Esophagus (tissue), 2 donors: ENCODE data around the gene HNRNPM. TPM values are rescaled to one million over a fixed set of nuclear protein-coding genes. Genes with fewer than 3 reads are reported as not detected.

Experiments used
- H3K27ac ChIP-seq, 2 donors: one replicate each; pipeline ENCODE4 v1.5.1; 2013; ENCODE audit warnings: low read depth in 2 of 2, mild to moderate bottlenecking in 2 of 2, inconsistent platforms in 1 of 2, low read length in 1 of 2, moderate library complexity in 1 of 2
- H3K27me3 ChIP-seq, 2 donors: one replicate each; pipeline ENCODE4 v1.6.1; 2013; ENCODE audit warnings: low read length in 2 of 2, control low read depth in 1 of 2, mild to moderate bottlenecking in 1 of 2; ENCODE audit not compliant: insufficient read depth in 2 of 2, control insufficient read depth in 1 of 2
- H3K36me3 ChIP-seq, 2 donors: one replicate each; pipeline ENCODE4 v1.6.1; 2013; ENCODE audit warnings: low read length in 1 of 2; ENCODE audit not compliant: control insufficient read depth in 2 of 2, insufficient read depth in 2 of 2
- H3K4me1 ChIP-seq, 2 donors: one replicate each; pipeline ENCODE4 v1.6.1; 2013; ENCODE audit warnings: low read length in 1 of 2; ENCODE audit not compliant: control insufficient read depth in 2 of 2, insufficient read depth in 2 of 2
- H3K4me3 ChIP-seq, 2 donors: one replicate each; pipeline ENCODE4 v1.5.1; 2013; ENCODE audit warnings: low read length in 2 of 2, mild to moderate bottlenecking in 2 of 2, low read depth in 1 of 2, moderate library complexity in 1 of 2
- H3K9me3 ChIP-seq, 2 donors: one replicate each; pipeline ENCODE4 v1.6.1; 2013; ENCODE audit warnings: mild to moderate bottlenecking in 2 of 2, low read depth in 1 of 2, low read length in 1 of 2, moderate library complexity in 1 of 2; ENCODE audit not compliant: control insufficient read depth in 2 of 2, insufficient read depth in 1 of 2
- WGBS, 2 donors: extraction: QIAGEN DNeasy Blood & Tissue Kit; methylation state at CpG; one replicate each; pipeline ENCODE4 v1.1.7; 2013; 5-methylcytosine and 5-hydroxymethylcytosine counted together
- polyA plus RNA-seq, 2 donors: library from polyadenylated mRNA; stranded (reverse); fragments of 200-250 nt; gene quantifications; one replicate each; pipeline ENCODE4 v1.2.3, GENCODE V29; 2013
- donor health status: healthy with polysubstance abuse.
- donor health status: Bipolar disorder and iron deficiency.

Gene HNRNPM
- polyA plus RNA-seq, 2 donors: 49.9 to 134 TPM

DNA sequence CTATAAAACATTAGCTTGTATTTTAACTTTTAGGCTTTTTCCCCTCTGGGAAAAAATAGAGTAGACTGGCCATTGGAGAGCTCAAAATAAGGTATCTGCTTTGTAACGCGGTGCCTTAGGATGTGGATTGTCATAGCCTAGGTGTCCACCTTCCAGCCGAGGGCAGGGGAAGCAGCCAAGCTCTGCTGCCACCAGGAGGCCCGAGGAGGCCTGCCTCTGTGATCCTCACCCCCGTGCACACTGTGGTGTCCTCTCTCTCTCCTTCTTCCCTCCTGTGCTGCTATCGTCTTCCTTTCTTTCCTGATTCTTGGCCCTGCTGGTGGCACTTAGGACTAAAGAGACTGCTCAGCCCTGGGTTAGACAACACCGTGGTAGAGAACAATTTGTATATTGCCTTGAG lies 11.3 kb downstream of the HNRNPM start:
- Histone ChIP-seq H3K27me3 (no peaks in the 10 kb centered on the region), H3K9me3 (no peaks in the 10 kb centered on the region), H3K4me1 (peaks cover 3 to 19% of the 10 kb centered on the region in 2 donors), H3K4me3 (no peak overlapping the region), H3K36me3 (peaks cover 7 to 10% of the 10 kb centered on the region in 2 donors), H3K27ac (peak overlapping the region in 1 of 2 donors; percentile 1)
- 60 to 67% methylated on average over 7 of the region's 7 CpGs for WGBS, 2 donors

DNA sequence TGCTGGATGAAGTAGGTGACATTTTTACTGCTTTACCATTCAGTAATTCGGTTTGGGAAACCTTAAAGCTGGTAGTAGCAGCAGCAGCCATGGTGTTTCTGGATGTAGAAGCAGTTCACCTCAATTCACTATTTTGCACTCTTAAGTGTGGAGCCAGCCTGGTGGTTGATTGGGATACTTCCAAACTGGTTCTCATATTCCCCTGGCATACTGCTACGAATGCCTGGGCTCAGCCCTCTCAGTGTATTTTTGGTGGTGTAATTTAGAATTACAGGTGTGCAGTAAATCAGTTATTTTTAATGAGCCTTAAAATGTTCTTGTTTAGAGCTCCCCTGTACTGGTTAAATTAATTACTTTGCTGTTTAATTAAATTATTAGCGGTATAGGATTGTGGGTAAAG lies 12.4 kb downstream of the HNRNPM start:
- Histone ChIP-seq H3K9me3 (no peaks in the 10 kb centered on the region), H3K36me3 (peaks cover 7 to 10% of the 10 kb centered on the region in 2 donors), H3K4me1 (peaks cover 3 to 16% of the 10 kb centered on the region in 2 donors), H3K27me3 (no peaks in the 10 kb centered on the region), H3K27ac (no peak overlapping the region), H3K4me3 (no peak overlapping the region)
- 71 to 74% methylated on average over 3 of the region's 3 CpGs for WGBS, 2 donors

DNA sequence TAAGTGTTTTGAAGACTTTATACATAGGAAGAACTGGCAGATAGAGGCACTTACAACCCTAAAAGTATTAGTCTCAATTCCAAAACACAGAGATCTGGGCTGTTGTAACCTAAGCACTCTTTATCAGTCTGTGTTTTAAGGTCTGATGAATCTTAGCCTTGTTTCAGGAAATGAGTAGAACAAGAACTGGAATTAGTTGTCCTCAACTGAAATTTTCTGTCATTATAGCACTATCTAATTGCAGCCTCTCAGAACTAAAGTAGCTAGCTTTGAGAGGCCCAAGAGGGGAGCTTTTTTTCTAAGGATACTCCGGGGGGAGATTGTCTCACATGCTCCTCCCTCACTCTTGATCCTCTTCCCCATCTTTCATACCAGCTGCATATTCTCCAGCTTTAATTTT lies 13.1 kb downstream of the HNRNPM start:
- Histone ChIP-seq H3K4me3 (no peak overlapping the region), H3K27ac (no peak overlapping the region), H3K36me3 (peaks cover 3 to 12% of the 10 kb centered on the region in 2 donors), H3K9me3 (no peaks in the 10 kb centered on the region), H3K27me3 (no peaks in the 10 kb centered on the region), H3K4me1 (peaks cover under 1 to 11% of the 10 kb centered on the region in 2 donors)
- 42 to 56% methylated on average over 1 of the region's 1 CpG for WGBS, 2 donors

DNA sequence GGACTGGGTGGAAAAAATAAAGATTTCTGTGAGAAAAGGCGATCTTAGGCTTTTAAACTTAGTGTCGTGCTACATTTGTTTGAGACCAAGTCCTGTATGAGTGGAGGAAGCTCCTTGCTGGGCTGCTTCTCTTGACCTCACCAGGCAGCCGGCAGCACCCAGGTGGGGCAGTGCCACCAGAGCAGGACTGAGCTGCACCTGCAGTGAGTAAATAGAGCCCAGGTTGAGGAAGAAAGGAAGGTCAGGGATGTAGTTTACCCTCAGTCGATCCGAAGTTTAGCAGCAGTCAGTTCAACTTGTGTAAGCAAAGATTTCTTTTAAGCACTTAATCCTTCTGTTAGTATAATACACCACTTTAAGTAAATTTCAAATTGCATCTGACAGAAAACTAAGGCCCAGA lies 13.6 kb downstream of the HNRNPM start:
- no peak overlapping the region for H3K4me3 ChIP-seq
- peaks cover 3 to 12% of the 10 kb centered on the region in 2 donors for H3K36me3 ChIP-seq
- peaks cover 0 to 11% of the 10 kb centered on the region in 2 donors for H3K4me1 ChIP-seq
- H3K9me3 ChIP-seq: no peaks in the 10 kb centered on the region
- H3K27me3 ChIP-seq: no peaks in the 10 kb centered on the region
- WGBS, 2 donors: 35 to 44% methylated on average over 5 of the region's 5 CpGs
- H3K27ac ChIP-seq: peak overlapping the region in 1 of 2 donors; percentile 55

DNA sequence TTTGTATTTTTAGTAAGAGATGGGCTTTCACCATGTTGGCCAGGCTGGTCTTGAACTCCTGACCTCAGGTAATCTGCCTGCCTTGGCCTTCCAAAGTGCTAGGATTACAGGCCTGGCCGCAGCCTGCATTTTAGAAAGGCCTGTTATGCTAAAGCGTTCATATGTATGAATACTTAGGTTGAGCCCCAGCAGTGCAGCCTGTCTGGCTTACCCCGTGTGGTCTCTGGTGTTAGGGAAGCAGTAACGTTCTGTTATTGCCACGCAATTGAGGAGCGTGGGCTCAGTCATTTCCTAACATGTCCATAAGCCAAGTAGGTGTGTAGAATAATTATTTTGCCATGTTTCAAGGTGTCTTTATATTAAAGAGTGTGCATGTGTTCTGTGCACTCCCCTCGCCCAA lies 14.3 kb downstream of the HNRNPM start:
- Histone ChIP-seq H3K9me3 (no peaks in the 10 kb centered on the region), H3K4me3 (no peak overlapping the region), H3K27me3 (no peaks in the 10 kb centered on the region), H3K36me3 (peaks cover 6 to 15% of the 10 kb centered on the region in 2 donors), H3K27ac (no peak overlapping the region), H3K4me1 (peaks cover 0 to 11% of the 10 kb centered on the region in 2 donors)
- WGBS, 2 donors: 61 to 71% methylated on average over 7 of the region's 7 CpGs

DNA sequence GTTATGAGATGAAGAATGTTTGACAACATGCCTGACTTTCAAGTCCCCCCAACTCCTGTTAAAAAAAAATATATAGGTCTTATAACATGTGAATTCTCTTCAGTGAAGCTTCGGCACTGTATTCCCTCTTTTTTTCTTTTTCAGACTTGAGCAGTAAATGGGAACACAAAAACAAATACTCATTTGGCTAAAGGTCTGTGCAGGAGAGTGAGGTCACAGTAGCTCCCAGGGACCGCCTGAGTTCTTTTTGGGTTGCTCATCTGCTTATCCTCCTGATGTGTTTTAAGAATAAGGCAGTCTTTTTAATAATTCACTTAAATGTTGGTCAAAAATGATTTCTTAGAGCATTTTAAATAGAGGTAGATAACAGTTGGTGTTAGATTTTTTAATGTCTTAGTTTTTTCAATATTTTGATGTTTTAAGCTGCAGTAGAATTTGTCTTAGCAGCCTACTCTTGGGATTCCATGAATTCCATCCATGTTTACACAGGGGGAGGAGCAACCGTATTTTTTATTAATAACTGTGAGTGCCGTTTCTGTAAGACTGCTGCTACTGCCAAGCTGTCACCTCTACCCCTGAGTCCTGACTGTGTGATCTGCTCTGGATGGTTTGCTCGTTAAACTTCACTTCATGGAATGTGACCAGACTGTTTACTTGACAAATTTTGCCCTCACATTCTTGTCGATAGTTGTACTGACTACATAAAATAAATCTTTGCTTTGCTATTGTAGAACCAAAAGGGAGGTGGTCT lies 14.9 kb downstream of the HNRNPM start:
- Histone ChIP-seq H3K36me3 (peaks cover 6 to 17% of the 10 kb centered on the region in 2 donors), H3K9me3 (no peaks in the 10 kb centered on the region), H3K4me1 (peaks cover 0 to 10% of the 10 kb centered on the region in 2 donors), H3K27me3 (no peaks in the 10 kb centered on the region), H3K4me3 (no peak overlapping the region), H3K27ac (peak overlapping the region in 1 of 2 donors; percentile 16)
- WGBS, 2 donors: 42 to 43% methylated on average over 6 of the region's 6 CpGs

DNA sequence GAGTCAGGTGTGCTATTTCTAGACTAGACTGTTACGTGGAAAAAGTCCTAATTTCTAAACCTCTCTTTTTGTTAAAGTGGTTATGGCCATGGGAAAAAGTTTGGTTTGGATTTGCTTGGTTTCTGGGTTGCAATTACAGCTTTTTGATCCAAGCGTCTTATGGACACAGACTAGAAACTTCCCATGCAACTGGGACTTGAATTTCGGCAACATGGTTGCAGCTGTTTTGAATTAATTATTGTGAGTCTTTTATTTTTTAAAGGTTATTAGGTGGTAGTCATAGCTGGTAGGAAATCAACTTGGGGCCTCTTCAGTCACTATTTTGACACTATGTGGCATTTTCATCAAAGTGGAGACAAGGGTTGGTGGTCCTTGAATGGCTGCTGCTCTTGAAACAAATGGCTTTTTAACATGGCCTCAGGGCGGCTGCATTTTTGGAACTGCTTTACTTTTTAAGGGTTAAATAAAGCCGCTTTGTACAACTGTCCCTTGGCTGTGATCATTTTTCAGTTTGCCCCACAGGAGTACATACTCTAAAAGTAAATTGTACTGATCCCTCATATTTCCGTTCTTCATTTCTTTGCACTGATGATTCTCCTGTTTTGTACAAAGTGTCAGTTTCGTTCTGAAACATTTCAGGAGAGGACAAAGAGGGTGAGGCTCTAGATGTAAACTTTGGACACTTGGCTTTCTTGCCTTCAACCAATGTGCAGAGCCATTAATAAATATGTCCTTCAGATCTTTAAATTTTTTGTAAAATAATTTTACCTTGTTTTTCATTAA lies 15.9 kb downstream of the HNRNPM start:
- Histone ChIP-seq H3K4me3 (no peak overlapping the region), H3K27me3 (no peaks in the 10 kb centered on the region), H3K27ac (no peak overlapping the region), H3K9me3 (no peaks in the 10 kb centered on the region), H3K4me1 (peaks cover 0 to 8% of the 10 kb centered on the region in 2 donors), H3K36me3 (peaks cover 13 to 21% of the 10 kb centered on the region in 2 donors)
- WGBS, 2 donors: 67 to 72% methylated on average over 7 of the region's 7 CpGs

DNA sequence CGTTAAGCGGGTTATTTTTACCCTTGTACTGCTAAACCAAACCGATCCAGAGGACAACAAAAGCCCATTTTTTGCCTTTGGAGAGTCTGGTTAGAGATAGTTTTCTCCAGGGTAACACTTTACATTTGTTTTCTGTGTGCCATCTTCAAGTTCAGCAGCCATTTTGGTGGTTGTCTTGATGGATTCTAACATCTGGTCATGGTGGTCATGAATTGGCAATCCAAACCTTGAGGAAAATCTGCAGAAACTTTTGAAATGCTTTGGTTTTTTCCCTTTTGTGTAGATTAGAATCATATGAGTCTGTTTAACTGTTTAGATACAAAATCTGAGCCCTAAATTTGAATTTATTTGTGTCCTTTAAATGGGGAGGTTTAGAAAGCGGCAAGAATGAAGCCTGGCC lies 16.6 kb downstream of the HNRNPM start:
- Histone ChIP-seq H3K27me3 (no peaks in the 10 kb centered on the region), H3K4me3 (no peak overlapping the region), H3K27ac (no peak overlapping the region), H3K36me3 (peaks cover 10 to 17% of the 10 kb centered on the region in 2 donors), H3K4me1 (peaks cover 0 to 8% of the 10 kb centered on the region in 2 donors), H3K9me3 (no peaks in the 10 kb centered on the region)
- WGBS, 2 donors: 80 to 88% methylated on average over 3 to 4 of the region's 4 CpGs

DNA sequence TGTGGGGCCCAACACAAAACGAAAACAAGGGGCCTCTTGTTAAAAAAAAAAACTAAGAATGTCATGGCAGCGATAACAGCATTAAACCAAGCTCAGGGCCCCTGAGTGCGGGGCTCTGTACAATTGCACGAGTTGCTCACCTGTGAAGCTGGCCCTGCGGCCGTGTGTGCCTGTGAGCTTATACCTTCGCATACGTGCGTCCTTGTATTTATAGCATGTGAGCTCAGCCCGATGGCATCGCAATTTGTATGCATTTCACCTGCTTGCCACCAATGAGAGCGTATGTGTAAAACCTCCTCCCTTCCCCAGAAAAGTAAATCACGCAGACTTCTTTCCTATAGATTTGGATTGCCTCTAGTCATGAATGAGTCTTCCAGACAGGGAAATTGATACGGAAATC lies 17.1 kb downstream of the HNRNPM start:
- Histone ChIP-seq H3K4me3 (no peak overlapping the region), H3K9me3 (no peaks in the 10 kb centered on the region), H3K36me3 (peaks cover 10 to 16% of the 10 kb centered on the region in 2 donors), H3K27me3 (no peaks in the 10 kb centered on the region), H3K4me1 (peaks cover 0 to 7% of the 10 kb centered on the region in 2 donors), H3K27ac (no peak overlapping the region)
- 85 to 88% methylated on average over 14 of the region's 14 CpGs for WGBS, 2 donors
